GM23338 (cell line): ENCODE measurements around the gene FTH1. TPM values are rescaled to one million over a fixed set of nuclear protein-coding genes. Genes with fewer than 3 reads are reported as not detected.

Source experiments
- ATAC-seq: fragments of 200-7000 bp; cut with Tn5 transposase; 3 replicates; pipeline ENCODE4 v1.9.1; 2020
- DNase-seq: peaks from one replicate; pipeline ENCODE4 v3.0.0-alpha.2; 2015; ENCODE audit warnings: low spot score
- H2AFZ ChIP-seq: fragments of 200-600 bp; sonication (generic); 2 replicates; pipeline ENCODE4 v1.8.0; 2016; ENCODE audit warnings: antibody characterized with exemption, mild to moderate bottlenecking, moderate library complexity
- H3F3A ChIP-seq: fragments of 200-600 bp; sonication (generic); replicated peaks from 2 replicates; pipeline ENCODE4 v1.8.0; 2017; ENCODE audit warnings: antibody characterized with exemption, mixed run types, low read depth
- H3K27ac ChIP-seq: fragments of 200-600 bp; sonication (generic); 2 replicates; pipeline ENCODE4 v1.6.1; 2016; ENCODE audit warnings: low read depth
- H3K27me3 ChIP-seq: fragments of 200-600 bp; sonication (generic); 2 replicates; pipeline ENCODE4 v1.8.0; 2016; ENCODE audit warnings: mild to moderate bottlenecking, mixed run types, moderate library complexity; ENCODE audit not compliant: insufficient read depth
- H3K36me3 ChIP-seq: fragments of 200-600 bp; sonication (generic); 2 replicates; pipeline ENCODE4 v1.8.0; 2016; ENCODE audit warnings: mild to moderate bottlenecking; ENCODE audit not compliant: insufficient read depth
- H3K4me1 ChIP-seq: fragments of 200-600 bp; sonication (generic); 2 replicates; pipeline ENCODE4 v1.8.0; 2016; ENCODE audit warnings: mild to moderate bottlenecking, moderate library complexity; ENCODE audit not compliant: insufficient read depth
- H3K4me2 ChIP-seq: fragments of 200-600 bp; sonication (generic); 2 replicates; pipeline ENCODE4 v1.7.1; 2017; ENCODE audit warnings: mixed run types
- H3K4me3 ChIP-seq: fragments of 200-600 bp; sonication (generic); 2 replicates; pipeline ENCODE4 v1.6.1; 2016; ENCODE audit warnings: mixed run types
- H3K79me2 ChIP-seq: fragments of 200-600 bp; sonication (generic); replicated peaks from 2 replicates; pipeline ENCODE4 v1.8.0; 2017; ENCODE audit warnings: mild to moderate bottlenecking; ENCODE audit not compliant: insufficient read depth
- H3K9me2 ChIP-seq: fragments of 200-600 bp; sonication (generic); 2 replicates; pipeline ENCODE4 v1.8.0; 2017; ENCODE audit not compliant: insufficient read depth
- H4K20me1 ChIP-seq: fragments of 200-600 bp; sonication (generic); replicated peaks from 2 replicates; pipeline ENCODE4 v1.8.0; 2017; ENCODE audit warnings: mild to moderate bottlenecking; ENCODE audit not compliant: insufficient read depth
- H3K27ac Mint-ChIP-seq: 2 replicates; pipeline ENCODE4 v1.8.0; 2020; ENCODE audit warnings: inconsistent platforms, mild to moderate bottlenecking, moderate library complexity, mixed read lengths
- H3K27me3 Mint-ChIP-seq: 3 replicates; pipeline ENCODE4 v1.8.0; 2022; ENCODE audit warnings: low read depth, mild to moderate bottlenecking, moderate library complexity, mixed read lengths, inconsistent platforms; ENCODE audit not compliant: insufficient read depth, poor library complexity
- H3K36me3 Mint-ChIP-seq: 3 replicates; pipeline ENCODE4 v1.8.0; 2021; ENCODE audit warnings: low read depth, mild to moderate bottlenecking, inconsistent platforms, moderate library complexity, mixed read lengths
- H3K4me1 Mint-ChIP-seq: 3 replicates; pipeline ENCODE4 v1.8.0; 2020; ENCODE audit warnings: mild to moderate bottlenecking, inconsistent platforms, mixed read lengths
- H3K4me3 Mint-ChIP-seq: 3 replicates; pipeline ENCODE4 v1.8.0; 2021; ENCODE audit warnings: moderate library complexity, mild to moderate bottlenecking, inconsistent platforms, mixed read lengths
- H3K9me3 Mint-ChIP-seq: 3 replicates; pipeline ENCODE4 v1.8.0; 2020; ENCODE audit warnings: moderate library complexity, mild to moderate bottlenecking, inconsistent platforms, mixed read lengths
- CREB1 ChIP-seq: fragments of 250-450 bp; sonication (Bioruptor Pico); IDR thresholded peaks from 2 replicates; pipeline ENCODE4 v1.5.0; 2020; ENCODE audit warnings: low read depth, mild to moderate bottlenecking, moderate library complexity
- EZH2 ChIP-seq: fragments of 200-600 bp; sonication (generic); IDR thresholded peaks from one replicate; pipeline ENCODE4 v1.8.0; 2017; ENCODE audit warnings: antibody characterized with exemption, mild to moderate bottlenecking, low read depth; ENCODE audit not compliant: unreplicated experiment
- EZH2phosphoT487 ChIP-seq: fragments of 200-600 bp; sonication (generic); IDR thresholded peaks from one replicate; pipeline ENCODE4 v1.8.1; 2018; ENCODE audit warnings: antibody characterized with exemption; ENCODE audit not compliant: unreplicated experiment
- JUNB ChIP-seq: IDR thresholded peaks from one replicate; pipeline ENCODE4 v1.6.1; 2016; ENCODE audit warnings: antibody characterized with exemption; ENCODE audit not compliant: unreplicated experiment
- NANOG ChIP-seq: IDR thresholded peaks from 2 replicates; pipeline ENCODE4 v1.6.1; 2016; ENCODE audit warnings: antibody characterized with exemption, borderline replicate concordance
- POLR2AphosphoS5 ChIP-seq: IDR thresholded peaks from 2 replicates; pipeline ENCODE4 v1.6.1; 2016; ENCODE audit warnings: antibody characterized with exemption, low read depth
- STAT1 ChIP-seq: IDR thresholded peaks from one replicate; pipeline ENCODE4 v1.6.1; 2016; ENCODE audit warnings: antibody characterized with exemption; ENCODE audit not compliant: unreplicated experiment
- ZNF114 ChIP-seq: fragments of 250-450 bp; sonication (Bioruptor Pico); IDR thresholded peaks from 2 replicates; pipeline ENCODE4 v1.5.0; 2020; ENCODE audit warnings: mild to moderate bottlenecking, moderate library complexity
- ZNF331 ChIP-seq: fragments of 250-450 bp; sonication (Bioruptor Pico); IDR thresholded peaks from 2 replicates; pipeline ENCODE4 v1.5.0; 2020; ENCODE audit warnings: low read depth, mild to moderate bottlenecking, moderate library complexity
- polyA plus RNA-seq: library from polyadenylated mRNA; unstranded; fragments of >200 nt; fragmentation: Nextera tagmentation; extraction: Ambion mirVana; gene quantifications from 2 replicates; pipeline ENCODE4 v1.2.1, GENCODE V29; 2016
- total RNA-seq: library from RNA; depleted of rRNA; stranded (reverse); fragments of >200 nt; shearing (Covaris generic); gene quantifications from 2 replicates; pipeline ENCODE4 v1.2.3, GENCODE V29; 2014
- TF ChIP-seq, protein P1 (sequence below), 2 experiments: fragments of 200-600 bp in 1 of 2; sonication (generic) in 1 of 2; conservative IDR thresholded peaks; 2 replicates each; pipeline versions ENCODE4 v1.5.1 to v1.6.1; 2016 to 2017; ENCODE audit warnings: antibody characterized with exemption in 2 of 2, low read depth in 2 of 2, mild to moderate bottlenecking in 2 of 2, moderate library complexity in 1 of 2
- TF ChIP-seq, protein P2 (sequence below): fragments of 250-450 bp; sonication (Bioruptor Pico); IDR thresholded peaks from 2 replicates; pipeline ENCODE4 v1.5.0; 2020; ENCODE audit warnings: mild to moderate bottlenecking, moderate library complexity
- TF ChIP-seq, protein P3 (sequence below): IDR thresholded peaks from 2 replicates; pipeline ENCODE4 v1.6.1; 2016; ENCODE audit warnings: antibody characterized with exemption
- TF ChIP-seq, protein P4 (sequence below): IDR thresholded peaks from one replicate; pipeline ENCODE4 v1.6.1; 2018; ENCODE audit warnings: antibody characterized with exemption; ENCODE audit not compliant: unreplicated experiment

FTH1 gene
- total and polyA plus RNA-seq, 2 experiments from 2014 or later: 718 to 2,750 TPM

DNA sequence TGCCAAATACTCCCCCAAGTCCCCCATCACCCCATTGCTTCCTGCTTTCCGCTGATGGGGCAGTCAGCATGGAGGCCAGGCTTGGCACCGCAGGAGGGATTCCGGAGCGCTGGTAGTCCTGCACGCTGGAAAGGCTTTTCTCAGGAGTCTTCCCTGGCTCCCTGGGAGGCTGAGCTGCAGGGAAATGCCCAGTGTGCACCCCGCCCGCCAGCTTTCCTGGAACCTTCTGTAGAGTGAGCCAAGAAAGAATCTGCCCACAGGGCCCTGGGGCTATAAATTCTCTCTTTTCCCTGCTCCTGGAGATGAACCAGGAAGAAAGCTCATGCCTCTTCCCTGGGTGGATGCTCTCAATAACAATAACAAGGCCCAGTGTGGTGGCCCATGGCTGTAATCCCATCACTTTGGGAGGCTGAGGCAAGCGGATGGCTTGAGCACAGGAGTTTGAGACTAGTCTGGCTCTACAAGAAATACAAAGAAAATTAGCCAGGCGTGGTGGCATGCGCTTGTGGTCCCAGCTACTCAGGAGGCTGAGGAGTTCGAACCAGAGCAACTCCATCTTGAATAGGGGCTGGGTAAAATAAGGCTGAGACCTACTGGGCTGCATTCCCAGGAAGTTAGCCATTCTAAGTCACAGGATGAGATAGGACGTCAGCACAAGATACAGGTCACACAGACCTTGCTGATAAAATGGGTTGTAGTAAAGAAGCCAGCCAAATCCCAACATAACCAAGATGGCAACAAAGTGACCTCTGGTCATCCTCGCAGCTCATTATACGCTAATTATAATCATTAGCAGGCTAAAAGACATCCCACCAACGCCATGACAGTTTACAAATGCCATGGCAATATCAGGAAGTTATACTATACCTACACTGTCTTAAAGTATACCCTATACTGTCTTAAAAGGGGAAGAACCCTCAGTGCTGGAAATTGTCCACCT lies 46.4 kb upstream of the FTH1 start:
- ATAC-seq: no peak
- no peak overlapping the region for H3K4me3 Mint-ChIP-seq

More for the DNA sequence above, 46.4 kb upstream of the FTH1 start:
- H3K27me3 Mint-ChIP-seq: peaks cover 11% of the 10 kb centered on the region
- H3K9me3 Mint-ChIP-seq: peaks cover 3% of the 10 kb centered on the region; the same call in 1 of the 3 replicates
- Histone ChIP-seq H3K27me3 (no peaks in the 10 kb centered on the region), H3K4me1 (no peaks in the 10 kb centered on the region), H3F3A (no peaks in the 10 kb centered on the region), H3K79me2 (no peaks in the 10 kb centered on the region), H2AFZ (peak overlapping the region; percentile 28; the same call in 1 of the 2 replicates), H3K4me3 (no peak overlapping the region), H3K4me2 (no peak overlapping the region), H3K27ac (no peak overlapping the region), H3K36me3 (no peaks in the 10 kb centered on the region), H4K20me1 (no peaks in the 10 kb centered on the region), H3K9me2 (no peaks in the 10 kb centered on the region)
- no peak overlapping the region for H3K27ac Mint-ChIP-seq
- no peak for TF ChIP-seq JUNB
- TF ChIP-seq EZH2: no peak
- TF ChIP-seq POLR2AphosphoS5: no peak
- TF ChIP-seq, protein P1, sequence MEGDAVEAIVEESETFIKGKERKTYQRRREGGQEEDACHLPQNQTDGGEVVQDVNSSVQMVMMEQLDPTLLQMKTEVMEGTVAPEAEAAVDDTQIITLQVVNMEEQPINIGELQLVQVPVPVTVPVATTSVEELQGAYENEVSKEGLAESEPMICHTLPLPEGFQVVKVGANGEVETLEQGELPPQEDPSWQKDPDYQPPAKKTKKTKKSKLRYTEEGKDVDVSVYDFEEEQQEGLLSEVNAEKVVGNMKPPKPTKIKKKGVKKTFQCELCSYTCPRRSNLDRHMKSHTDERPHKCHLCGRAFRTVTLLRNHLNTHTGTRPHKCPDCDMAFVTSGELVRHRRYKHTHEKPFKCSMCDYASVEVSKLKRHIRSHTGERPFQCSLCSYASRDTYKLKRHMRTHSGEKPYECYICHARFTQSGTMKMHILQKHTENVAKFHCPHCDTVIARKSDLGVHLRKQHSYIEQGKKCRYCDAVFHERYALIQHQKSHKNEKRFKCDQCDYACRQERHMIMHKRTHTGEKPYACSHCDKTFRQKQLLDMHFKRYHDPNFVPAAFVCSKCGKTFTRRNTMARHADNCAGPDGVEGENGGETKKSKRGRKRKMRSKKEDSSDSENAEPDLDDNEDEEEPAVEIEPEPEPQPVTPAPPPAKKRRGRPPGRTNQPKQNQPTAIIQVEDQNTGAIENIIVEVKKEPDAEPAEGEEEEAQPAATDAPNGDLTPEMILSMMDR (conservative IDR thresholded peaks at IDR 0.05; ENCODE audit: low read depth in 2 of 2): no peak
- TF ChIP-seq, protein P2, sequence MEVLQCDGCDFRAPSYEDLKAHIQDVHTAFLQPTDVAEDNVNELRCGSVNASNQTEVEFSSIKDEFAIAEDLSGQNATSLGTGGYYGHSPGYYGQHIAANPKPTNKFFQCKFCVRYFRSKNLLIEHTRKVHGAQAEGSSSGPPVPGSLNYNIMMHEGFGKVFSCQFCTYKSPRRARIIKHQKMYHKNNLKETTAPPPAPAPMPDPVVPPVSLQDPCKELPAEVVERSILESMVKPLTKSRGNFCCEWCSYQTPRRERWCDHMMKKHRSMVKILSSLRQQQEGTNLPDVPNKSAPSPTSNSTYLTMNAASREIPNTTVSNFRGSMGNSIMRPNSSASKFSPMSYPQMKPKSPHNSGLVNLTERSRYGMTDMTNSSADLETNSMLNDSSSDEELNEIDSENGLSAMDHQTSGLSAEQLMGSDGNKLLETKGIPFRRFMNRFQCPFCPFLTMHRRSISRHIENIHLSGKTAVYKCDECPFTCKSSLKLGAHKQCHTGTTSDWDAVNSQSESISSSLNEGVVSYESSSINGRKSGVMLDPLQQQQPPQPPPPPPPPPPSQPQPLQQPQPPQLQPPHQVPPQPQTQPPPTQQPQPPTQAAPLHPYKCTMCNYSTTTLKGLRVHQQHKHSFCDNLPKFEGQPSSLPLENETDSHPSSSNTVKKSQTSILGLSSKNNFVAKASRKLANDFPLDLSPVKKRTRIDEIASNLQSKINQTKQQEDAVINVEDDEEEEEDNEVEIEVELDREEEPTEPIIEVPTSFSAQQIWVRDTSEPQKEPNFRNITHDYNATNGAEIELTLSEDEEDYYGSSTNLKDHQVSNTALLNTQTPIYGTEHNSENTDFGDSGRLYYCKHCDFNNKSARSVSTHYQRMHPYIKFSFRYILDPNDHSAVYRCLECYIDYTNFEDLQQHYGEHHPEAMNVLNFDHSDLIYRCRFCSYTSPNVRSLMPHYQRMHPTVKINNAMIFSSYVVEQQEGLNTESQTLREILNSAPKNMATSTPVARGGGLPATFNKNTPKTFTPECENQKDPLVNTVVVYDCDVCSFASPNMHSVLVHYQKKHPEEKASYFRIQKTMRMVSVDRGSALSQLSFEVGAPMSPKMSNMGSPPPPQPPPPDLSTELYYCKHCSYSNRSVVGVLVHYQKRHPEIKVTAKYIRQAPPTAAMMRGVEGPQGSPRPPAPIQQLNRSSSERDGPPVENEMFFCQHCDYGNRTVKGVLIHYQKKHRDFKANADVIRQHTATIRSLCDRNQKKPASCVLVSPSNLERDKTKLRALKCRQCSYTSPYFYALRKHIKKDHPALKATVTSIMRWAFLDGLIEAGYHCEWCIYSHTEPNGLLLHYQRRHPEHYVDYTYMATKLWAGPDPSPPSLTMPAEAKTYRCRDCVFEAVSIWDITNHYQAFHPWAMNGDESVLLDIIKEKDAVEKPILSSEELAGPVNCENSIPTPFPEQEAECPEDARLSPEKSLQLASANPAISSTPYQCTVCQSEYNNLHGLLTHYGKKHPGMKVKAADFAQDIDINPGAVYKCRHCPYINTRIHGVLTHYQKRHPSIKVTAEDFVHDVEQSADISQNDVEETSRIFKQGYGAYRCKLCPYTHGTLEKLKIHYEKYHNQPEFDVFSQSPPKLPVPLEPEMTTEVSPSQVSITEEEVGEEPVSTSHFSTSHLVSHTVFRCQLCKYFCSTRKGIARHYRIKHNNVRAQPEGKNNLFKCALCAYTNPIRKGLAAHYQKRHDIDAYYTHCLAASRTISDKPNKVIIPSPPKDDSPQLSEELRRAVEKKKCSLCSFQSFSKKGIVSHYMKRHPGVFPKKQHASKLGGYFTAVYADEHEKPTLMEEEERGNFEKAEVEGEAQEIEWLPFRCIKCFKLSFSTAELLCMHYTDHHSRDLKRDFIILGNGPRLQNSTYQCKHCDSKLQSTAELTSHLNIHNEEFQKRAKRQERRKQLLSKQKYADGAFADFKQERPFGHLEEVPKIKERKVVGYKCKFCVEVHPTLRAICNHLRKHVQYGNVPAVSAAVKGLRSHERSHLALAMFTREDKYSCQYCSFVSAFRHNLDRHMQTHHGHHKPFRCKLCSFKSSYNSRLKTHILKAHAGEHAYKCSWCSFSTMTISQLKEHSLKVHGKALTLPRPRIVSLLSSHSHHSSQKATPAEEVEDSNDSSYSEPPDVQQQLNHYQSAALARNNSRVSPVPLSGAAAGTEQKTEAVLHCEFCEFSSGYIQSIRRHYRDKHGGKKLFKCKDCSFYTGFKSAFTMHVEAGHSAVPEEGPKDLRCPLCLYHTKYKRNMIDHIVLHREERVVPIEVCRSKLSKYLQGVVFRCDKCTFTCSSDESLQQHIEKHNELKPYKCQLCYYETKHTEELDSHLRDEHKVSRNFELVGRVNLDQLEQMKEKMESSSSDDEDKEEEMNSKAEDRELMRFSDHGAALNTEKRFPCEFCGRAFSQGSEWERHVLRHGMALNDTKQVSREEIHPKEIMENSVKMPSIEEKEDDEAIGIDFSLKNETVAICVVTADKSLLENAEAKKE (CRISPR knock-in tag): no peak
- no peak for TF ChIP-seq STAT1
- no peak for TF ChIP-seq CREB1 (CRISPR knock-in tag)
- no peak for TF ChIP-seq EZH2phosphoT487
- TF ChIP-seq, protein P3, sequence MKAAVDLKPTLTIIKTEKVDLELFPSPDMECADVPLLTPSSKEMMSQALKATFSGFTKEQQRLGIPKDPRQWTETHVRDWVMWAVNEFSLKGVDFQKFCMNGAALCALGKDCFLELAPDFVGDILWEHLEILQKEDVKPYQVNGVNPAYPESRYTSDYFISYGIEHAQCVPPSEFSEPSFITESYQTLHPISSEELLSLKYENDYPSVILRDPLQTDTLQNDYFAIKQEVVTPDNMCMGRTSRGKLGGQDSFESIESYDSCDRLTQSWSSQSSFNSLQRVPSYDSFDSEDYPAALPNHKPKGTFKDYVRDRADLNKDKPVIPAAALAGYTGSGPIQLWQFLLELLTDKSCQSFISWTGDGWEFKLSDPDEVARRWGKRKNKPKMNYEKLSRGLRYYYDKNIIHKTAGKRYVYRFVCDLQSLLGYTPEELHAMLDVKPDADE: no peak
- TF ChIP-seq ZNF114 (CRISPR knock-in tag): no peak
- TF ChIP-seq ZNF331: no peak
- TF ChIP-seq, protein P4, sequence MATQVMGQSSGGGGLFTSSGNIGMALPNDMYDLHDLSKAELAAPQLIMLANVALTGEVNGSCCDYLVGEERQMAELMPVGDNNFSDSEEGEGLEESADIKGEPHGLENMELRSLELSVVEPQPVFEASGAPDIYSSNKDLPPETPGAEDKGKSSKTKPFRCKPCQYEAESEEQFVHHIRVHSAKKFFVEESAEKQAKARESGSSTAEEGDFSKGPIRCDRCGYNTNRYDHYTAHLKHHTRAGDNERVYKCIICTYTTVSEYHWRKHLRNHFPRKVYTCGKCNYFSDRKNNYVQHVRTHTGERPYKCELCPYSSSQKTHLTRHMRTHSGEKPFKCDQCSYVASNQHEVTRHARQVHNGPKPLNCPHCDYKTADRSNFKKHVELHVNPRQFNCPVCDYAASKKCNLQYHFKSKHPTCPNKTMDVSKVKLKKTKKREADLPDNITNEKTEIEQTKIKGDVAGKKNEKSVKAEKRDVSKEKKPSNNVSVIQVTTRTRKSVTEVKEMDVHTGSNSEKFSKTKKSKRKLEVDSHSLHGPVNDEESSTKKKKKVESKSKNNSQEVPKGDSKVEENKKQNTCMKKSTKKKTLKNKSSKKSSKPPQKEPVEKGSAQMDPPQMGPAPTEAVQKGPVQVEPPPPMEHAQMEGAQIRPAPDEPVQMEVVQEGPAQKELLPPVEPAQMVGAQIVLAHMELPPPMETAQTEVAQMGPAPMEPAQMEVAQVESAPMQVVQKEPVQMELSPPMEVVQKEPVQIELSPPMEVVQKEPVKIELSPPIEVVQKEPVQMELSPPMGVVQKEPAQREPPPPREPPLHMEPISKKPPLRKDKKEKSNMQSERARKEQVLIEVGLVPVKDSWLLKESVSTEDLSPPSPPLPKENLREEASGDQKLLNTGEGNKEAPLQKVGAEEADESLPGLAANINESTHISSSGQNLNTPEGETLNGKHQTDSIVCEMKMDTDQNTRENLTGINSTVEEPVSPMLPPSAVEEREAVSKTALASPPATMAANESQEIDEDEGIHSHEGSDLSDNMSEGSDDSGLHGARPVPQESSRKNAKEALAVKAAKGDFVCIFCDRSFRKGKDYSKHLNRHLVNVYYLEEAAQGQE: no peak
- no peak for TF ChIP-seq NANOG
- no peak for DNase-seq
- H3K4me1 Mint-ChIP-seq: no peaks in the 10 kb centered on the region
- no peaks in the 10 kb centered on the region for H3K36me3 Mint-ChIP-seq
